BJ (cell line): ENCODE results near the gene TRANK1. TPM values are rescaled to one million over a fixed set of nuclear protein-coding genes. Genes with fewer than 3 reads are reported as not detected.

Source experiments
- CTCF ChIA-PET: fragments of 350-600 bp; formaldehyde crosslinking; extraction: SDS; loops from one replicate; lab custom pipeline; 2021; ENCODE audit warnings: antibody characterized with exemption, inconsistent platforms; lab: Yijun Ruan, JAX
- POLR2A ChIA-PET: fragments of 300-600 bp; sonication (Branson Sonifier 250); formaldehyde crosslinking; extraction: SDS; loops from one replicate; lab custom pipeline; 2021; ENCODE audit warnings: antibody characterized with exemption; lab: Charles Lee
- DNase-seq: peaks from one replicate; pipeline ENCODE4 v3.0.0-alpha.2; 2011; ENCODE audit warnings: low read depth
- H3K27me3 ChIP-seq: 2 replicates; pipeline ENCODE4 v1.6.0; 2011; ENCODE audit warnings: low read length; ENCODE audit not compliant: control insufficient read depth, insufficient read depth
- H3K36me3 ChIP-seq: 2 replicates; pipeline ENCODE4 v1.5.1; 2011; ENCODE audit warnings: low read length; ENCODE audit not compliant: control insufficient read depth, insufficient read depth
- H3K4me3 ChIP-seq: 2 replicates; pipeline ENCODE4 v1.5.1; 2011; ENCODE audit warnings: low read depth, mild to moderate bottlenecking, control low read depth, low read length
- CTCF ChIP-seq: IDR thresholded peaks from 2 replicates; pipeline ENCODE4 v1.5.1; 2011; ENCODE audit warnings: low read depth, mild to moderate bottlenecking, control low read depth, inconsistent platforms, low read length, moderate library complexity; ENCODE audit not compliant: insufficient read depth
- polyA minus RNA-seq: library from RNA; depleted of rRNA, polyadenylated mRNA; stranded (reverse); fragments of >200 nt; gene quantifications from 2 replicates; pipeline ENCODE4 v1.2.3, GENCODE V29; 2011; rRNA and poly(A)+ RNA removed
- polyA plus RNA-seq: library from polyadenylated mRNA; depleted of rRNA; stranded (reverse); fragments of >200 nt; gene quantifications from 2 replicates; pipeline ENCODE4 v1.2.3, GENCODE V29; 2011; rRNA removed

TRANK1 gene
- polyA plus RNA-seq = 9.7 and 11.3 TPM in 2 replicates
- 14.5 and 17.0 TPM in 2 replicates for polyA minus RNA-seq

GRCh38 chr3:36944641-36945270 is at the start of gene TRANK1:
TSS of gene TRANK1 (minus strand) at chr3:36945054. CDS start at chr3:36944809, 245 bp downstream.
- H3K27me3 ChIP-seq = no peaks in the 10 kb centered on the region
- ChIA-PET POLR2A (interaction anchor here (0.5 kb wide), 1 partner anchor 15 kb away, joined by 5 read pairs; no protein-coding TSS in a partner anchor), CTCF (interaction anchor here (0.9 to 3.2 kb wide), 5 partner anchors 10 to 40 kb away, joined by 3 to 22 read pairs (median 4); no protein-coding TSS in a partner anchor)
- peak within 1 kb of the TSS; percentile 64 for H3K4me3 ChIP-seq
- no peak for DNase-seq
- TF ChIP-seq CTCF = no peak
- H3K36me3 ChIP-seq = no peaks in the 10 kb centered on the region

- CTCF ChIA-PET = interaction anchor here (0.5 to 1.4 kb wide), 4 partner anchors 116 to 343 kb away, joined by 3 to 4 read pairs (median 3); no protein-coding TSS in a partner anchor
- H3K4me3 ChIP-seq = peak within 1 kb of the TSS; percentile 78
- POLR2A ChIA-PET = interaction anchor here (0.5 to 0.6 kb wide), 2 partner anchors 20 to 1254 kb away, joined by 3 read pairs; no protein-coding TSS in a partner anchor
- DNase-seq = peak; percentile 100
- H3K27me3 ChIP-seq = no peaks in the 10 kb centered on the region
- no peak for TF ChIP-seq CTCF
- no peaks in the 10 kb centered on the region; the same call in 1 of the 2 replicates for H3K36me3 ChIP-seq
Observed at GRCh38 chr3:36993326-36994283, 48.8 kb upstream of the TRANK1 start, which contains the start of gene MLH1. TSS of gene MLH1 (plus strand) at chr3:36993518. CDS start at chr3:36993548, 30 bp downstream.

GRCh38 chr3:36992806-36993325 is 48.0 kb upstream of the TRANK1 start, which contains the start of gene EPM2AIP1:
TSS of gene EPM2AIP1 (minus strand) at chr3:36993131. CDS start at chr3:36993077, 54 bp downstream.
- DNase-seq = no peak
- ChIA-PET POLR2A (interaction anchor here (0.5 to 0.6 kb wide), 2 partner anchors 217 to 1254 kb away, joined by 3 read pairs; no protein-coding TSS in a partner anchor), CTCF (interaction anchor here (0.5 to 1.4 kb wide), 4 partner anchors 35 to 344 kb away, joined by 3 to 4 read pairs (median 4); no protein-coding TSS in a partner anchor)
- peak; percentile 38 for TF ChIP-seq CTCF
- Histone ChIP-seq H3K27me3 (no peaks in the 10 kb centered on the region), H3K4me3 (peak within 1 kb of the TSS; percentile 78), H3K36me3 (no peaks in the 10 kb centered on the region; the same call in 1 of the 2 replicates)

GRCh38 chr3:36991923-36992805 is 47.3 kb upstream of the TRANK1 start:
- DNase-seq = peak; percentile 11
- no peaks in the 10 kb centered on the region; the same call in 1 of the 2 replicates for H3K36me3 ChIP-seq
- TF ChIP-seq CTCF = no peak
- ChIA-PET POLR2A (interaction anchor here (0.6 kb wide), 2 partner anchors 32 to 218 kb away, joined by 3 to 8 read pairs; no protein-coding TSS in a partner anchor), CTCF (interaction anchor here (0.6 to 1.4 kb wide), 3 partner anchors 34 to 220 kb away, joined by 3 to 4 read pairs (median 3); no protein-coding TSS in a partner anchor)
- no peaks in the 10 kb centered on the region for H3K27me3 ChIP-seq
- H3K4me3 ChIP-seq = peak overlapping the region; percentile 78
